K562 (cell line): ENCODE measurements around the gene BTBD2. TPM values are rescaled to one million over a fixed set of nuclear protein-coding genes. Genes with fewer than 3 reads are reported as not detected.

Source experiments
- FOXJ2 ChIP-seq: fragments of 200-800 bp; sonication (Bioruptor generic); IDR thresholded peaks from 2 replicates; pipeline ENCODE4 v1.6.1; 2016; ENCODE audit warnings: missing genetic modification characterization, missing compliant biosample characterization
- GABPB2 ChIP-seq: fragments of 250-450 bp; sonication (Bioruptor Pico); conservative IDR thresholded peaks from 2 replicates; pipeline ENCODE4 v1.5.1; 2021; ENCODE audit warnings: mild to moderate bottlenecking
- HLTF ChIP-seq: fragments of 450-650 bp; IDR thresholded peaks from 2 replicates; pipeline ENCODE4 v1.6.1; 2016
- KDM5B ChIP-seq: fragments of 200-600 bp; sonication (generic); IDR thresholded peaks from 2 replicates; pipeline ENCODE4 v1.6.1; 2012; ENCODE audit warnings: low read depth, mild to moderate bottlenecking, moderate library complexity, low read length, control low read depth, inconsistent platforms; ENCODE audit not compliant: insufficient replicate concordance
- NR2C1 ChIP-seq, 2 experiments: fragments of 450-650 bp; IDR thresholded peaks; 2 replicates each; pipeline ENCODE4 v1.6.1; 2017; ENCODE audit warnings: mild to moderate bottlenecking in 2 of 2, antibody characterized with exemption in 1 of 2, inconsistent platforms in 1 of 2, missing compliant biosample characterization in 1 of 2, missing genetic modification characterization in 1 of 2
- PHF8 ChIP-seq: fragments of 200-600 bp; sonication (generic); IDR thresholded peaks from 2 replicates; pipeline ENCODE4 v1.6.1; 2012; ENCODE audit warnings: mixed run types, mild to moderate bottlenecking, inconsistent platforms, low read length, moderate library complexity, borderline replicate concordance
- POLR3G ChIP-seq: IDR thresholded peaks from 2 replicates; pipeline ENCODE4 v1.6.1; 2011; ENCODE audit not compliant: insufficient read length, insufficient replicate concordance; ENCODE audit errors: extremely low read depth
- SMAD2 ChIP-seq: fragments of 150-350 bp; IDR thresholded peaks from 2 replicates; pipeline ENCODE4 v1.6.1; 2014; ENCODE audit warnings: low read depth, mild to moderate bottlenecking, low read length
- TGIF2 ChIP-seq: sonication (generic); formaldehyde crosslinking; IDR thresholded peaks from 2 replicates; pipeline ENCODE4 v1.8.1; 2022; ENCODE audit warnings: mild to moderate bottlenecking, missing genetic modification reagents, moderate library complexity
- ZNF133 ChIP-seq: fragments of 250-450 bp; sonication (Bioruptor Pico); IDR thresholded peaks from 2 replicates; pipeline ENCODE4 v1.4.0; 2020; ENCODE audit warnings: mild to moderate bottlenecking
- ZNF140 ChIP-seq: fragments of 250-450 bp; sonication (Bioruptor Pico); IDR thresholded peaks from 2 replicates; pipeline ENCODE4 v1.8.0; 2021; ENCODE audit warnings: moderate library complexity, mild to moderate bottlenecking, inconsistent platforms
- ZNF445 ChIP-seq: fragments of 250-450 bp; sonication (Bioruptor Pico); IDR thresholded peaks from 2 replicates; pipeline ENCODE4 v1.4.0; 2020; ENCODE audit warnings: low read depth, mild to moderate bottlenecking, moderate library complexity
- polyA plus RNA-seq, 8 experiments: library from polyadenylated mRNA; depleted of rRNA in 4 of 8; stranded (reverse) in 5 of 8; unstranded in 3 of 8; fragments of >200 nt; fragmentation: Nextera tagmentation in 2 of 8; fragmentation: Illumina TruSeq in 1 of 8; extraction: Ambion mirVana in 2 of 8; extraction: Trizol in 1 of 8; gene quantifications; 2 replicates each; pipeline versions ENCODE4 v1.2.1 to v1.2.3, GENCODE V29; 2011 to 2014; ENCODE audit warnings: inconsistent platforms in 1 of 8, missing spikeins in 1 of 8
- total RNA-seq, 7 experiments: library from RNA; depleted of rRNA in 6 of 7; stranded (reverse); fragments of >200 nt in 6 of 7; fragmentation: Illumina TruSeq in 2 of 7; extraction: Trizol in 2 of 7; gene quantifications; 2 replicates each; pipeline versions ENCODE4 v1.2.1 to v1.2.3, GENCODE V29; 2011 to 2021; ENCODE audit warnings: low replicate concordance in 1 of 7
- TF ChIP-seq, protein P1 (sequence below): fragments of 250-450 bp; sonication (Bioruptor Pico); IDR thresholded peaks from 2 replicates; pipeline ENCODE4 v1.4.0; 2020; ENCODE audit warnings: mild to moderate bottlenecking, moderate library complexity
- TF ChIP-seq, protein P2 (sequence below): sonication (generic); formaldehyde crosslinking; IDR thresholded peaks from 2 replicates; pipeline ENCODE4 v1.8.1; 2023; ENCODE audit warnings: mild to moderate bottlenecking, missing genetic modification reagents
- TF ChIP-seq, protein P3 (sequence below): fragments of 250-450 bp; sonication (Bioruptor Pico); IDR thresholded peaks from 2 replicates; pipeline ENCODE4 v1.4.0; 2020; ENCODE audit warnings: mild to moderate bottlenecking
- TF ChIP-seq, protein P4 (sequence below): sonication (generic); formaldehyde crosslinking; IDR thresholded peaks from 2 replicates; pipeline ENCODE4 v1.8.0; 2022; ENCODE audit warnings: mild to moderate bottlenecking, missing genetic modification reagents, borderline replicate concordance

BTBD2 gene
- total and polyA plus RNA-seq, 9 of the 15 experiments (the other 6 are each of a cell fraction or from before 2014, with no cell fraction given): 0.10 to 15.6 (median 6.9) TPM

- TF ChIP-seq, protein P1, sequence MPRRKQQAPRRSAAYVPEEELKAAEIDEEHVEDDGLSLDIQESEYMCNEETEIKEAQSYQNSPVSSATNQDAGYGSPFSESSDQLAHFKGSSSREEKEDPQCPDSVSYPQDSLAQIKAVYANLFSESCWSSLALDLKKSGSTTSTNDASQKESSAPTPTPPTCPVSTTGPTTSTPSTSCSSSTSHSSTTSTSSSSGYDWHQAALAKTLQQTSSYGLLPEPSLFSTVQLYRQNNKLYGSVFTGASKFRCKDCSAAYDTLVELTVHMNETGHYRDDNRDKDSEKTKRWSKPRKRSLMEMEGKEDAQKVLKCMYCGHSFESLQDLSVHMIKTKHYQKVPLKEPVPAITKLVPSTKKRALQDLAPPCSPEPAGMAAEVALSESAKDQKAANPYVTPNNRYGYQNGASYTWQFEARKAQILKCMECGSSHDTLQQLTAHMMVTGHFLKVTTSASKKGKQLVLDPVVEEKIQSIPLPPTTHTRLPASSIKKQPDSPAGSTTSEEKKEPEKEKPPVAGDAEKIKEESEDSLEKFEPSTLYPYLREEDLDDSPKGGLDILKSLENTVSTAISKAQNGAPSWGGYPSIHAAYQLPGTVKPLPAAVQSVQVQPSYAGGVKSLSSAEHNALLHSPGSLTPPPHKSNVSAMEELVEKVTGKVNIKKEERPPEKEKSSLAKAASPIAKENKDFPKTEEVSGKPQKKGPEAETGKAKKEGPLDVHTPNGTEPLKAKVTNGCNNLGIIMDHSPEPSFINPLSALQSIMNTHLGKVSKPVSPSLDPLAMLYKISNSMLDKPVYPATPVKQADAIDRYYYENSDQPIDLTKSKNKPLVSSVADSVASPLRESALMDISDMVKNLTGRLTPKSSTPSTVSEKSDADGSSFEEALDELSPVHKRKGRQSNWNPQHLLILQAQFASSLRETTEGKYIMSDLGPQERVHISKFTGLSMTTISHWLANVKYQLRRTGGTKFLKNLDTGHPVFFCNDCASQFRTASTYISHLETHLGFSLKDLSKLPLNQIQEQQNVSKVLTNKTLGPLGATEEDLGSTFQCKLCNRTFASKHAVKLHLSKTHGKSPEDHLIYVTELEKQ (CRISPR knock-in tag): no peak
- no peak for TF ChIP-seq ZNF140 (CRISPR knock-in tag)
- TF ChIP-seq POLR3G: no peak
- TF ChIP-seq ZNF133: no peak
- no peak for TF ChIP-seq SMAD2
- TF ChIP-seq HLTF: no peak
- no peak for TF ChIP-seq FOXJ2 (tag)
- no peak for TF ChIP-seq GABPB2 (CRISPR knock-in tag)
- TF ChIP-seq, protein P2, sequence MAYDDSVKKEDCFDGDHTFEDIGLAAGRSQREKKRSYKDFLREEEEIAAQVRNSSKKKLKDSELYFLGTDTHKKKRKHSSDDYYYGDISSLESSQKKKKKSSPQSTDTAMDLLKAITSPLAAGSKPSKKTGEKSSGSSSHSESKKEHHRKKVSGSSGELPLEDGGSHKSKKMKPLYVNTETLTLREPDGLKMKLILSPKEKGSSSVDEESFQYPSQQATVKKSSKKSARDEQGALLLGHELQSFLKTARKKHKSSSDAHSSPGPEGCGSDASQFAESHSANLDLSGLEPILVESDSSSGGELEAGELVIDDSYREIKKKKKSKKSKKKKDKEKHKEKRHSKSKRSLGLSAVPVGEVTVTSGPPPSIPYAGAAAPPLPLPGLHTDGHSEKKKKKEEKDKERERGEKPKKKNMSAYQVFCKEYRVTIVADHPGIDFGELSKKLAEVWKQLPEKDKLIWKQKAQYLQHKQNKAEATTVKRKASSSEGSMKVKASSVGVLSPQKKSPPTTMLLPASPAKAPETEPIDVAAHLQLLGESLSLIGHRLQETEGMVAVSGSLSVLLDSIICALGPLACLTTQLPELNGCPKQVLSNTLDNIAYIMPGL (CRISPR knock-in tag): no peak
- TF ChIP-seq, protein P3, sequence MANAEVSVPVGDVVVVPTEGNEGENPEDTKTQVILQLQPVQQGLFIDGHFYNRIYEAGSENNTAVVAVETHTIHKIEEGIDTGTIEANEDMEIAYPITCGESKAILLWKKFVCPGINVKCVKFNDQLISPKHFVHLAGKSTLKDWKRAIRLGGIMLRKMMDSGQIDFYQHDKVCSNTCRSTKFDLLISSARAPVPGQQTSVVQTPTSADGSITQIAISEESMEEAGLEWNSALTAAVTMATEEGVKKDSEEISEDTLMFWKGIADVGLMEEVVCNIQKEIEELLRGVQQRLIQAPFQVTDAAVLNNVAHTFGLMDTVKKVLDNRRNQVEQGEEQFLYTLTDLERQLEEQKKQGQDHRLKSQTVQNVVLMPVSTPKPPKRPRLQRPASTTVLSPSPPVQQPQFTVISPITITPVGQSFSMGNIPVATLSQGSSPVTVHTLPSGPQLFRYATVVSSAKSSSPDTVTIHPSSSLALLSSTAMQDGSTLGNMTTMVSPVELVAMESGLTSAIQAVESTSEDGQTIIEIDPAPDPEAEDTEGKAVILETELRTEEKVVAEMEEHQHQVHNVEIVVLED (CRISPR knock-in tag): no peak
- no peak for TF ChIP-seq TGIF2 (CRISPR knock-in tag)
- TF ChIP-seq, protein P4, sequence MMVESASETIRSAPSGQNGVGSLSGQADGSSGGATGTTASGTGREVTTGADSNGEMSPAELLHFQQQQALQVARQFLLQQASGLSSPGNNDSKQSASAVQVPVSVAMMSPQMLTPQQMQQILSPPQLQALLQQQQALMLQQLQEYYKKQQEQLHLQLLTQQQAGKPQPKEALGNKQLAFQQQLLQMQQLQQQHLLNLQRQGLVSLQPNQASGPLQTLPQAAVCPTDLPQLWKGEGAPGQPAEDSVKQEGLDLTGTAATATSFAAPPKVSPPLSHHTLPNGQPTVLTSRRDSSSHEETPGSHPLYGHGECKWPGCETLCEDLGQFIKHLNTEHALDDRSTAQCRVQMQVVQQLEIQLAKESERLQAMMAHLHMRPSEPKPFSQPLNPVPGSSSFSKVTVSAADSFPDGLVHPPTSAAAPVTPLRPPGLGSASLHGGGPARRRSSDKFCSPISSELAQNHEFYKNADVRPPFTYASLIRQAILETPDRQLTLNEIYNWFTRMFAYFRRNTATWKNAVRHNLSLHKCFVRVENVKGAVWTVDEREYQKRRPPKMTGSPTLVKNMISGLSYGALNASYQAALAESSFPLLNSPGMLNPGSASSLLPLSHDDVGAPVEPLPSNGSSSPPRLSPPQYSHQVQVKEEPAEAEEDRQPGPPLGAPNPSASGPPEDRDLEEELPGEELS (CRISPR knock-in tag): 0 out of 2 replicates have a peak, but pooled peaks have one; percentile 15
- no peak for TF ChIP-seq KDM5B
- peak; percentile 52; the same call in 1 of the 2 replicates for TF ChIP-seq NR2C1 (IDR thresholded peaks at IDR 0.05)
- peak; percentile 38 for TF ChIP-seq NR2C1 (tag; IDR thresholded peaks at IDR 0.05)
- no peak for TF ChIP-seq PHF8
- TF ChIP-seq ZNF445: no peak
Observed at GRCh38 chr19:2057484-2058469, 42.3 kb upstream of the BTBD2 start (continued).
